Body of pancreas (tissue), 4 donors: ENCODE results near the gene TMC3. TPM values are rescaled to one million over a fixed set of nuclear protein-coding genes. Genes with fewer than 3 reads are reported as not detected.
A peak's percentile ranks its signal among the peaks of the same experiment; 100 is the strongest.

ENCODE experiments used
- ATAC-seq: fragments of 150-250 bp; one replicate; pipeline ENCODE4 v1.9.1; 2016
- DNase-seq, 4 donors: peaks; one replicate each; pipeline ENCODE4 v3.0.0-alpha.2; 2019
- H3K27ac ChIP-seq, 4 donors: fragments of 200-600 bp; sonication (generic); 1 replicate in 3 of 4; 2 replicates in 1 of 4; pipeline versions ENCODE4 v1.5.1 to v1.6.1; 2016 to 2019; ENCODE audit warnings: mild to moderate bottlenecking in 1 of 4, mixed read lengths in 1 of 4, moderate library complexity in 1 of 4
- H3K27me3 ChIP-seq, 2 donors: fragments of 200-600 bp; sonication (generic); one replicate each; pipeline ENCODE4 v1.6.0; 2016; ENCODE audit warnings: mild to moderate bottlenecking in 1 of 2
- H3K36me3 ChIP-seq, 2 donors: fragments of 200-600 bp; sonication (generic); replicated peaks in 1 of 2; 2 replicates each; pipeline ENCODE4 v1.5.1; 2016; ENCODE audit warnings: low read depth in 2 of 2; ENCODE audit not compliant: insufficient read depth in 1 of 2
- H3K4me1 ChIP-seq: fragments of 200-600 bp; sonication (generic); one replicate; pipeline ENCODE4 v1.6.0; 2016
- H3K4me3 ChIP-seq, 2 donors: fragments of 200-600 bp; sonication (generic); 1 replicate in 1 of 2; 2 replicates in 1 of 2; pipeline ENCODE4 v1.5.1; 2016 to 2019
- H3K9me3 ChIP-seq, 3 donors: fragments of 200-600 bp; sonication (generic); 1 replicate in 2 of 3; 2 replicates in 1 of 3; pipeline ENCODE4 v1.5.1; 2016
- POLR2A ChIP-seq, 3 donors: fragments of 450-650 bp; IDR thresholded peaks; one replicate each; pipeline ENCODE4 v1.6.1; 2016; ENCODE audit warnings: antibody characterized with exemption in 3 of 3, mild to moderate bottlenecking in 2 of 3
- WGBS, 2 donors: methylation state at CpG; one replicate each; pipeline ENCODE4 v1.1.5; 2017; 5-methylcytosine and 5-hydroxymethylcytosine counted together
- intact Hi-C: fragments of 100-400 bp; cut with DNase I; formaldehyde crosslinking; loops from one replicate; pipeline ENCODE4 v1.15.1; 2023
- total RNA-seq, 2 donors: library from RNA; depleted of rRNA; stranded (reverse); fragments of >200 nt; gene quantifications; one replicate each; pipeline ENCODE4 v1.1.0, GENCODE V29; 2016
- TF ChIP-seq, protein P1 (sequence below), 7 experiments: fragments of 450-650 bp in 4 of 7; fragments of 200-600 bp in 3 of 7; sonication (generic) in 3 of 7; IDR thresholded peaks; one replicate each; pipeline ENCODE4 v1.5.1; 2016 to 2019; ENCODE audit warnings: antibody characterized with exemption in 7 of 7

The TMC3 gene
- total RNA-seq, 2 donors from 2014 or later: 0.33 TPM; not detected in 1

DNA sequence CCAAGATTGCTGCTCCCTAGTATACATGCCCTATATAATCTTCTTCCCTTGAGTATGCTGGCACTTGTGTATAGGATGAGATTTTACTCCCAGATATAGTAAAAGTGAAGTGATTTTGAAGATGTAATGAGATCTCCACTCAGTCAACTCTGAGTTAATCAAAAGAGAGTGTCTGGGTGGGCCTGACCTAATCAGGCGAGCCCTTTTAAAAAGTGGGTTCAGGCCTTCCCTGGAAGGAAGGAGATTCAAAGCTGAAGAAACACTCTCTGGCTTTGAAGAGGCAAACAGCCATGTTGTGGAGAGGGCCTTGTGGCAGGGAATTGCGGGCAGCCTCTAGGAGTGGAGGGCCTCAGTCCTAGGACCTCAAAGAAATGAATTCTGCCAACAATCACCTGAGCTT lies 44.6 kb downstream of the TMC3 start:
- 98 to 100% methylated on average over 2 of the region's 2 CpGs for WGBS, 2 donors
- no peaks in the 10 kb centered on the region for H3K9me3 ChIP-seq
- H3K4me1 ChIP-seq: peaks cover 10% of the 10 kb centered on the region
- H3K4me3 ChIP-seq: no peak overlapping the region
- TF ChIP-seq, protein P1, sequence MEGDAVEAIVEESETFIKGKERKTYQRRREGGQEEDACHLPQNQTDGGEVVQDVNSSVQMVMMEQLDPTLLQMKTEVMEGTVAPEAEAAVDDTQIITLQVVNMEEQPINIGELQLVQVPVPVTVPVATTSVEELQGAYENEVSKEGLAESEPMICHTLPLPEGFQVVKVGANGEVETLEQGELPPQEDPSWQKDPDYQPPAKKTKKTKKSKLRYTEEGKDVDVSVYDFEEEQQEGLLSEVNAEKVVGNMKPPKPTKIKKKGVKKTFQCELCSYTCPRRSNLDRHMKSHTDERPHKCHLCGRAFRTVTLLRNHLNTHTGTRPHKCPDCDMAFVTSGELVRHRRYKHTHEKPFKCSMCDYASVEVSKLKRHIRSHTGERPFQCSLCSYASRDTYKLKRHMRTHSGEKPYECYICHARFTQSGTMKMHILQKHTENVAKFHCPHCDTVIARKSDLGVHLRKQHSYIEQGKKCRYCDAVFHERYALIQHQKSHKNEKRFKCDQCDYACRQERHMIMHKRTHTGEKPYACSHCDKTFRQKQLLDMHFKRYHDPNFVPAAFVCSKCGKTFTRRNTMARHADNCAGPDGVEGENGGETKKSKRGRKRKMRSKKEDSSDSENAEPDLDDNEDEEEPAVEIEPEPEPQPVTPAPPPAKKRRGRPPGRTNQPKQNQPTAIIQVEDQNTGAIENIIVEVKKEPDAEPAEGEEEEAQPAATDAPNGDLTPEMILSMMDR (IDR thresholded peaks at IDR 0.05): no peak
- TF ChIP-seq POLR2A (IDR thresholded peaks at IDR 0.05): no peak
- no peaks in the 10 kb centered on the region for H3K36me3 ChIP-seq
- no peak overlapping the region for H3K27ac ChIP-seq
- DNase-seq (no peak), ATAC-seq (no peak)
- intact Hi-C loops: no loop called here
- no peaks in the 10 kb centered on the region for H3K27me3 ChIP-seq

DNA sequence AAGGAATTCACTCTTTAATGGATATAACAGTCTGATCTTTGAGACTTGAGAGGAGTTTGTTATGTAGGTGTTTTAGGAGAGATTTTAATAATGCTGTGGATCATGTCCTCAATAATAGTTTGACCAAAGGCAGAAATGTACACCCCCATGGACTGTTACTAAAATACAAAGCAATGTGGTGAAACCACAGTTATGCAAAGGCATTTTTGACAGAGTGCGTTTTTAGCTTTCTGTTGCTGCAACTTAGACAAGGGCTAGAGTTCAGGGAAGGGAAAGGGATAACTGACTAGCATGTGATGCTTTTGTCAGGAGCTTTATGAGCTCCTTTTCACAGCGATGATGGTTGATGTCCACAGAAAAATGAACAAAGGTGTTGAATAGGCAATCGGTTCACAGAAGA lies 46.5 kb downstream of the TMC3 start:
- no peaks in the 10 kb centered on the region for H3K27me3 ChIP-seq
- H3K27ac ChIP-seq: no peak overlapping the region
- DNase-seq (no peak), ATAC-seq (no peak)
- TF ChIP-seq, protein P1 (IDR thresholded peaks at IDR 0.05): no peak
- no peak for TF ChIP-seq POLR2A (IDR thresholded peaks at IDR 0.05)
- H3K4me1 ChIP-seq: peaks cover 20% of the 10 kb centered on the region
- intact Hi-C loops: no loop called here
- no peaks in the 10 kb centered on the region for H3K9me3 ChIP-seq
- 83 to 91% methylated on average over 3 of the region's 3 CpGs for WGBS, 2 donors
- H3K36me3 ChIP-seq: no peaks in the 10 kb centered on the region
- H3K4me3 ChIP-seq: no peak overlapping the region

DNA sequence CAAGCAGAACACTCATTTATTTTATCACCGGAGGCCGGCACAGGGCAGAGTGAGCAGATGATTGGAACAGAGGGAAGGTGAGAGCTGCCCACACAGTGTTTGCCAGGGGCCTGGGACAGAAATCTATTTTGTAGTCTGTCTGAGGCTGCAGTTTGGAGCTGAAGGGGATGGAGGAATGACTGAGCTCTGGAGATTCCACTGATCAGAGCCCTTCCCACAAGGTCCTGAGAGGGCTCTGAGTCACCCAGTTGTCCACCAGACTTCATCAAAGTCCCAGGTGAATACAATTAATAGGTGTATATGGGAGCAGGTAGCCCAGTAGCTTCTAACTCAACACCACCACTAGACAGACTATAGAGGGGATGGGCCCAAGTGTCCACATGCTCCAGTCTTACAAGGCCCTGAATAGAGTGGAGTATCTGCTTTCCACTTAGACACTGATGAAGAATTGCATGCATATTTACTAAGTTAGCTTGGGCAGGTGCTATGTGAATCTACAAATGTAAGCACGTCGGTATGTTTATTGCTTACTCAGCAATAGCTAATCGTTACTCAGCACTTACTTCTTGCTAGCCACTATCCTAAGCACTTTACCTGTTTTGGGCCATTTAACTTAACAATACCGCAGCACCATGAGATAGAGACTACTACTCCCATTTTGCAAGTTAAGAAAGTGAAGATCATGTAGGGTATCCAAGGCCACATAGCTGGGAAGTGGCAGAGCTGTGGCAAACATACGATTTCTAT lies 47.4 kb downstream of the TMC3 start:
- no peak for ATAC-seq
- H3K4me3 ChIP-seq: no peak overlapping the region
- TF ChIP-seq POLR2A (IDR thresholded peaks at IDR 0.05): no peak
- TF ChIP-seq, protein P1 (IDR thresholded peaks at IDR 0.05): no peak
- no peak overlapping the region for H3K27ac ChIP-seq
- H3K9me3 ChIP-seq: no peaks in the 10 kb centered on the region
- 49 to 55% methylated on average over 7 of the region's 7 CpGs for WGBS, 2 donors
- H3K27me3 ChIP-seq: no peaks in the 10 kb centered on the region
- no peaks in the 10 kb centered on the region for H3K36me3 ChIP-seq
- peaks cover 20% of the 10 kb centered on the region for H3K4me1 ChIP-seq
- intact Hi-C loops: no loop called here
- DNase-seq: no peak

DNA sequence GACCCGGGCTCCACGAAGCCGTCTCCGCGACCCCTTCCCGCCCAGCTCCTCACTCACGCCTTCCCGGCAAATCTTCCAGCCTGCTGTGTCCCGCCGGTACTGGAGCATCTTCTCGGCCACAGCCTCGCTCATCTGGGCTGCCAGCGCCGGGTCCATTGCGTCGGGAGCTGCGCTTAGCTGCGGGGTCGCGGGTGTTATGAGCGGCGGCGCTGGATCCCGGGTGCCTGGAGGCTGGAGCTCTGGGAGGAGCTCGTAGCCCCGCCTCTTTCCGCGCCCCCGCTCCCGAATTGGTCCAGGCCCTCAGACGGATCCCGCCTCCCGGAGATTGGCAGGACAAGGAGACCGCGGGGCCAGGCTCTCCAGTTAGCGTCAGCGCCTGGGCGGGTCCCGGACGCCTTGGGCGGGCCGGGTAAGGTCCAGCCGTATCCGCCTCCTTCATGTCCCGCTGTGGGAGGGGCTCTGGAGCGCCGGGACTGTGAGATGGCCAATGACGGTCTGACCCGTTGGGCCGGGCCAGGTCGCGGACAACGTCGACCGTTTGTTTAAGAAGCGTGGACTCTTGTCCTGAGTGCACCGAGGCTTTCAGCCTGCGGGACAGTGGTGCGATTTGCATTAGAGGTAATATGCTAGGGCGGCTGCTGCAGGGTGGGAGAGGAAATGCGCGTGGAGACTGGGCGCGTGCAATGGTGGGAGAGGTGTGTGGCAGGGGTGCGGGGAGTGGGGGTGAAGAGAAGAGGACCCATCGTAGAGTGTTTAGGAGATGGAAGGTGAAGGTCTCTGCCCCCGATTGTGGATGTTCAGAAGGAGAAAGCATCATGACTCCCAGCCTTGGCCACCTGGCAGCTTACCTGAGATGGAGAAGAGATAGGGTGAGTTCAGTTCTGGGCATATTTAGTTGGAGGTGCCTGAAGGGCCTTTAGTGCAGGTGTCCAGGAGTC lies 49.8 kb downstream of the TMC3 start, which contains the start of gene STARD5:
Gene STARD5, minus strand, starts transcription at position 198 of the 938 bp plus-strand sequence. Its CDS starts 42 bp downstream, at position 156.
- Histone ChIP-seq H3K4me3 (peak within 1 kb of the TSS; percentile 64 to 79), H3K4me1 (peaks cover 20% of the 10 kb centered on the region), H3K9me3 (no peaks in the 10 kb centered on the region), H3K36me3 (peaks cover 0 to 2% of the 10 kb centered on the region in 2 donors), H3K27me3 (no peaks in the 10 kb centered on the region), H3K27ac (peak within 1 kb of the TSS; percentile 5 to 79 (median 69))
- peak; percentile 99 for DNase-seq
- WGBS, 2 donors: 1% methylated on average over 27 to 67 of the region's 67 CpGs
- peak; percentile 99 for ATAC-seq
- TF ChIP-seq, protein P1 (IDR thresholded peaks at IDR 0.05): no peak
- peak; percentile 57 to 90 (median 84) for TF ChIP-seq POLR2A (IDR thresholded peaks at IDR 0.05)
- intact Hi-C loops: no loop called here
